Stimulated activated CD4-positive, alpha-beta T cell treated with anti-CD3 and anti-CD28 coated beads, Interleukin-4, amount 100 ng/mL, for 4 hours (primary cell): ENCODE measurements around the gene HOXC11.

Experiments used
- DNase-seq, 2 experiments: peaks; one replicate each; pipeline ENCODE4 v3.0.0-alpha.2; 2020

Gene HOXC11

DNA sequence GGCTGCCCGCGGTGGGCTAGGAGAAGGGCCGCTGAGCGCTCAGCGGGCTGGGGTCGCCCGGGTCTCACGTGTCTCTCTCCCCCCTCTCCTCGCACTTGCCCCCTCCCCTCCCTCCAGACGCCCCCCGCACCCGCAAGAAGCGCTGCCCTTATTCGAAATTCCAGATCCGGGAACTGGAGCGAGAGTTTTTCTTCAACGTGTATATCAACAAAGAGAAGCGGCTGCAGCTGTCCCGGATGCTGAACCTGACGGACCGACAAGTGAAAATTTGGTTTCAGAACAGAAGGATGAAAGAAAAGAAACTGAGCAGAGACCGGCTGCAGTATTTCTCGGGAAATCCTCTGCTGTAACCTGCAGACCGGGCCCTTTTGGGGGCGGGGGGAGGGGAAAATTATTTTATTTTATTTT, 2.1 kb downstream of the HOXC11 start:
- no peak for DNase-seq

DNA sequence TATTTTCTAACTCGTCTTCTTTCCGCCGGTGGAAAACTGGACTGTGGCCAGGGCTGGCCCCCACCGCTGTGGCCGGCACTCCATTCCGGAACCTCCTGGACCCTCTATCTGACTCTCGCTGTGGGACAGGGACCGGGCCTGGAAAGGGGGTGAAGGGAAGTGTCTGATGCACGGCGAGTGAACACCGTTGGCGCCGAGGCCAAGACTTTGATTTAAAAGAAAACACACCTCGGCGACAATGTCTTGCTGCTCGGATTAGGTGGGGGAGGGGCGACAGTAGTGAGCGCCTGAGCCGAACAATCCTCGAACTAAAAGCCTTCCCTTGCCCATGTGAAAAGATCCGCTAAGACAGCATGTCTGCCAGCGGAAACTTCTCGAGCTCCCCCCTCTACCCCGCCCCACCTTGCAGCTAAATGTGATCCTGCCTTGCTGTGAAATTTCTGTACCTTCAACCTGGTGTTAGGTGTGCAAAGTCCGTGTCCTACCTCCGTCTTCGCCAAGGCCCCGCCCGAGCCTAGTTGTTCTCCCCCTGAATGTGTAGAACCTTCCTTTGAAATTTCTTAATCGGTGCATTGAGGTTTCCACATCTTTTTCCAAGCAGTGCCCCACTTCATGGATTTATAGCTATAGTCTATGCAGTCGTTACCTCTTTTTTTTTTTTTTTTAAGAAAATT, 2.7 kb downstream of the HOXC11 start:
- no peak for DNase-seq

GRCh38 chr12:53976172-53976822, 3.4 kb downstream of the HOXC11 start:
- DNase-seq, result no peak

- no peak for DNase-seq
Observed at GRCh38 chr12:53976823-53977595, 4.1 kb downstream of the HOXC11 start.

DNA sequence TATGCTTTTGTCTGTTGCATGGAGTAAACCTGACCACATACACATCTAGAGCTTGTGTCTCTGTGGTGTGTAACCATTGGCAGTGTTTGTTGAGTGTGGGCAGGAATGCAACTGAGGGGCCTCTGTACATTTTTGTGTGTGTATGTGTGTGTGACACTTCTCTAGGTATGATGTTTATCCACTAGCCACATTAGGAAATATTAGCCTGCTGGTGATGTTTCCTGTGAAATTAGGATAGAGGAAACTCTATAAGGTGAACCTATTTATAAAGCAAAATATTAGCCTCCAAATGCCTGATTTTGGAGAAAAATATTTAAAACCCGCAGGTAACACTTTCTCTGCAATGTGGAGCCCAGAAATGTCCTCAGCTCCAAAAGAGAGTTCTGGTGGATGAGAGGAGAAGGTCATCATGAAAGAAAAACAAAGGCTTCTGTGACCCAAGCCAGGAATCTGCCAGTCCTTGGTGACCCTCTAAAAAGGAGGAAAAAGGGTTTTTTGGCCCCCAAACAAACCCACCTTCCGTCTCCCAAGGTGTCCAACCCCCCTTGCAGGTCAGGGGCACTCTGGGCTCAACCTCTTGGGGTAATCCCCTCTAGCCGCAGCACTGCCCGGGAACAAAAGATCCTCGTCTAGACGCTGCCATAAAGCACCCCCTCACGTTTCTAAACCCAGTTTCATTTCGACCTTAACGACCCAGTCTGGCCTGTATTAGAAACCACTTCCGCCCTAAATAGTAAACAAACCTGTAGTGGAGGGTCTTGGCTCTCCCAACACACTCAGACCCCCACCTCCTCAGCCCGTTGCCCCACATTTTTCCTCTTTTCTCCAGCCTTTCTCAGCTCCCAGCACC, 4.9 kb downstream of the HOXC11 start:
- no peak for DNase-seq

DNA sequence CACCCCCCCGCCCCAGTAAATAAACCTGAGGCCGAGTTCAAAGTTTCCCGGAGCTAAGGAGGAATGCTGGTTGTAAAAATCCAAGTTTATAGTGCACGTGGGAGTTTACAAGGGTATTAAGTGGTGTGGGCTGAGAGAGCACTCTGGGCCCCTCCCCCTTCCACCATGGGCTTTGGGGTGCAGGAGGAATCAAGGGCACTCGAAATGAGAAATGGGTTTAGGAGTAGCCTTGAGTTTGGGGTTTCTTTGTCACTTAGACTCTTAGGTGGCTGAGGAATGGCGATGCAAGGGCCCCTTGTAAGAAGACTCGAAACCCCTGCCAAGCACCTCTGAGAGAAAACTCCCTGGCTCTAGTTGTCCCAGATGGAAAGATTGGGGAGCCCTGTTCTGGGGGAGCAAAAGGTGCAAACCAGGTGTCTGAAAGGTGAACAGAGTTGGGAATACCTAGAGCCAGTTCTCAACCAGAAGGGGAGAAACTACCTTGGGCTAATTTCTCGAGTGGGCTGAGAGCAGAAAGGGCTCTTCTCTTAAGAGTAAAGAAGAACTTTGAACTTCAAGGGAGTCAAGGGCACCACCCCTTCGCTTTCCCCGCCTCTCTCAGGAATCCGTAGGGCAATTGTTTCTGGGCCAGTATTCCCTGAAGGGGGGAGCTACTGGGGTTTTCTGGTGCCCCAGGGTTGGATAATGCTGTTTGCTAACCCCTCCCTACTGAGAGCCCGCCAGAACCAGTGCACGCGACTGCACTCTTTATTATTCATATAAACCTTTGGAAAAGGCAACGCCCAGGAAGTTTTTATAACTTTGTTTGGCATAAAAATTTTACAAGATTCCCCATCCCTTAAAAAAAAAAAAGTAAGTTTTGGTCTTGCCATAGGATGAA, 5.8 kb downstream of the HOXC11 start:
- DNase-seq, result no peak

- DNase-seq, result no peak
Observed at GRCh38 chr12:53980104-53980801, 7.3 kb downstream of the HOXC11 start.

GRCh38 chr12:53980802-53981496, 8.0 kb downstream of the HOXC11 start:
- no peak for DNase-seq

GRCh38 chr12:53981634-53982565, 9.0 kb downstream of the HOXC11 start:
- DNase-seq, result no peak

GRCh38 chr12:53982648-53983567, 10.0 kb downstream of the HOXC11 start:
- DNase-seq, result no peak

GRCh38 chr12:53983568-53983949, 10.6 kb downstream of the HOXC11 start:
- DNase-seq, result no peak

GRCh38 chr12:53983950-53984572, 11.1 kb downstream of the HOXC11 start:
- no peak for DNase-seq

DNA sequence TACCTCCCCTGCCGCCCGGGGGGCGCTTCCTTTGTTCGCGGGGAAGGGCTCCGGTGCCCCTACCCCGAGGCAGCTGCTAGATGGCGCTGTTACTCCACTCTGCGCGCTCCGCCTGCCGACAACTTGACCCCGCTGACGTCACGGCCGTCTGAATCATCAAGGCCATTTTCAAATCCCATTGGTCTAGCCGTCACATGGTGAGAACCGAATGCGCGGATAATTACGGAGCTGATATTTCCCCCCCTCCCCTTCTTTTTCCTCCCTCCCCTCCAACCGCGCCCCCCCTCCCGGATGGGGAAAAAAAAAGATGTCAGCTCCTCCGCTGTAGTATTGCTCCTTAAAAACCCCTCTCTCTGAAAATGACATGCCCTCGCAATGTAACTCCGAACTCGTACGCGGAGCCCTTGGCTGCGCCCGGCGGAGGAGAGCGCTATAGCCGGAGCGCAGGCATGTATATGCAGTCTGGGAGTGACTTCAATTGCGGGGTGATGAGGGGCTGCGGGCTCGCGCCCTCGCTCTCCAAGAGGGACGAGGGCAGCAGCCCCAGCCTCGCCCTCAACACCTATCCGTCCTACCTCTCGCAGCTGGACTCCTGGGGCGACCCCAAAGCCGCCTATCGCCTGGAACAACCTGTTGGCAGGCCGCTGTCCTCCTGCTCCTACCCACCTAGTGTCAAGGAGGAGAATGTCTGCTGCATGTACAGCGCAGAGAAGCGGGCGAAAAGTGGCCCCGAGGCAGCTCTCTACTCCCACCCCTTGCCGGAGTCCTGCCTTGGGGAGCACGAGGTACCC, 12.2 kb downstream of the HOXC11 start, which contains the start of gene HOXC10:
Gene HOXC10, plus strand, starts transcription at position 246 of the 791 bp plus-strand sequence. Its CDS starts 114 bp downstream, at position 360.
- DNase-seq, result peak; percentile 81 to 82

GRCh38 chr12:53985692-53985993, 12.7 kb downstream of the HOXC11 start:
- no peak for DNase-seq

GRCh38 chr12:53985994-53986685, 13.2 kb downstream of the HOXC11 start:
- no peak for DNase-seq

DNA sequence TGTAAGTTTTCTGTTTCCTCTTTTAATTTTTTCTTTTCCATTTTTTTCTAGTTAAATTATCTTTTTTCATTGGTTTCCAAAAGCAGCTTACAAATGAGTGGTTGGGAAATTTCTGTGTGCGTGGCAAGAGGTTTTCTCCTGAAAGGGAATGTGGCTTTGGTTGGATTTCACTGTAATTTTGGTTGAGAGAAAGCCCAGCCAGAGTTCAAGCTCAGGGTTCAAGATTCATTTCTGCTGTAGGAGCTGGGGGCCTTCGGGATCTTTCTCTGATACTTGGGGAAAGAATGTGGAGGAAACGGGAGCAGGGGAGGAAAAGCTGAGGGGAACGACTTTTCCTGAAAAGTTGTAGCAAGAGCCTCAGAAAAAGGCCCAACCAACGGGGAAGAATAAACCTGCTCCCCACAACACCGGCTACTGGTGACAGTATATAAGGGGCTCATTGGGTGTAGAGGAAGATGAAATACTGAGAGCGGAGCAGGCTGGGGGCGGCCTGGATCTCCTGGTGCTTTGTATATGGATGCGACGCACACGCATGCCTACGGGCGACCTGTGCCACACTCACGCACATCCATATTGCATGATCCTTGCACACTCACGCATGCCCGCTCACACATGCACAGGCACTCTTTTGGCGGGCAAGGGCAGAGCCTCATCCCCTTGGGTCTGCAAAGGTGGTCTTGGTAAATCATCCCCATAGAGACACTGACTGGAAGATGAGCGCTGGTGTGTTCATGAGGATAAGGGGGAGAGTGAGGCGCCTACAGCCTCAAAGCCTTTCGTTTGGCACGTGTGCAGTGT, 14.0 kb downstream of the HOXC11 start:
- no peak for DNase-seq
